Fibroblast of lung (primary cell): ENCODE results near the gene UBTD1. TPM values are rescaled to one million over a fixed set of nuclear protein-coding genes. Genes with fewer than 3 reads are reported as not detected.

ENCODE experiments used
- DNase-seq, 2 donors: peaks; one replicate each; pipeline versions ENCODE4 v3.0.0 to v3.0.0-alpha.2; 2010; ENCODE audit warnings: low read depth in 2 of 2
- H2AFZ ChIP-seq: 2 replicates; pipeline ENCODE4 v1.5.1; 2012; ENCODE audit warnings: low read length, control low read depth, inconsistent platforms
- H3K27ac ChIP-seq: 2 replicates; pipeline ENCODE4 v1.5.1; 2011; ENCODE audit warnings: low read length, control low read depth; ENCODE audit not compliant: insufficient read depth
- H3K27me3 ChIP-seq: 2 replicates; pipeline ENCODE4 v1.5.1; 2011; ENCODE audit warnings: mild to moderate bottlenecking, low read length; ENCODE audit not compliant: control insufficient read depth, insufficient read depth
- H3K36me3 ChIP-seq: 2 replicates; pipeline ENCODE4 v1.5.1; 2011; ENCODE audit warnings: low read length; ENCODE audit not compliant: control insufficient read depth, insufficient read depth
- H3K4me1 ChIP-seq: 2 replicates; pipeline ENCODE4 v1.5.1; 2011; ENCODE audit warnings: low read length; ENCODE audit not compliant: control insufficient read depth, insufficient read depth; ENCODE audit errors: extremely low read depth
- H3K4me2 ChIP-seq: 2 replicates; pipeline ENCODE4 v1.5.1; 2011; ENCODE audit warnings: low read length, control low read depth; ENCODE audit not compliant: insufficient read depth; ENCODE audit errors: extremely low read depth
- H3K4me3 ChIP-seq, 4 experiments: fragments of 200-600 bp in 1 of 4; sonication (generic) in 1 of 4; replicated peaks in 1 of 4; 2 replicates each; pipeline ENCODE4 v1.5.1; 2011 to 2016; ENCODE audit warnings: low read length in 4 of 4, low read depth in 3 of 4, mild to moderate bottlenecking in 3 of 4, control low read depth in 2 of 4, inconsistent platforms in 1 of 4, mixed read lengths in 1 of 4; ENCODE audit not compliant: insufficient read depth in 1 of 4; ENCODE audit errors: control extremely low read depth in 1 of 4
- H3K79me2 ChIP-seq: 2 replicates; pipeline ENCODE4 v1.5.1; 2012; ENCODE audit warnings: mild to moderate bottlenecking, low read length, inconsistent platforms; ENCODE audit not compliant: control insufficient read depth, insufficient read depth
- H3K9ac ChIP-seq: 2 replicates; pipeline ENCODE4 v1.5.1; 2011; ENCODE audit warnings: mild to moderate bottlenecking, low read length, control low read depth; ENCODE audit not compliant: insufficient read depth
- H3K9me3 ChIP-seq: 2 replicates; pipeline ENCODE4 v1.5.1; 2012; ENCODE audit warnings: low read depth, low read length; ENCODE audit not compliant: control insufficient read depth, insufficient read depth
- H4K20me1 ChIP-seq: 2 replicates; pipeline ENCODE4 v1.5.1; 2011; ENCODE audit warnings: low read length; ENCODE audit not compliant: control insufficient read depth, insufficient read depth; ENCODE audit errors: extremely low read depth
- CTCF ChIP-seq, 2 donors: IDR thresholded peaks in 1 of 2; conservative IDR thresholded peaks in 1 of 2; 1 replicate in 1 of 2; 2 replicates in 1 of 2; pipeline ENCODE4 v1.5.1; 2011 to 2012; ENCODE audit warnings: low read length in 2 of 2, control low read depth in 1 of 2, inconsistent platforms in 1 of 2, low read depth in 1 of 2, mild to moderate bottlenecking in 1 of 2
- EZH2 ChIP-seq: IDR thresholded peaks from 2 replicates; pipeline ENCODE4 v1.5.1; 2012; ENCODE audit warnings: low read length, control low read depth, mild to moderate bottlenecking; ENCODE audit errors: missing control alignments
- polyA plus RNA-seq, 2 donors: library from polyadenylated mRNA; depleted of rRNA in 1 of 2; stranded (reverse) in 1 of 2; unstranded in 1 of 2; fragments of >200 nt; gene quantifications; 2 replicates each; pipeline ENCODE4 v1.2.1, GENCODE V29; 2011 to 2012; ENCODE audit warnings: missing spikeins in 1 of 2
- total RNA-seq: library from RNA; depleted of rRNA; stranded (reverse); fragments of >200 nt; gene quantifications from 2 replicates; pipeline ENCODE4 v1.2.1, GENCODE V29; 2014

The UBTD1 gene
- total and polyA plus RNA-seq, 2 donors (not counting 1 experiment from before 2014, with no cell fraction given), result 10.7 to 22.0 TPM

DNA sequence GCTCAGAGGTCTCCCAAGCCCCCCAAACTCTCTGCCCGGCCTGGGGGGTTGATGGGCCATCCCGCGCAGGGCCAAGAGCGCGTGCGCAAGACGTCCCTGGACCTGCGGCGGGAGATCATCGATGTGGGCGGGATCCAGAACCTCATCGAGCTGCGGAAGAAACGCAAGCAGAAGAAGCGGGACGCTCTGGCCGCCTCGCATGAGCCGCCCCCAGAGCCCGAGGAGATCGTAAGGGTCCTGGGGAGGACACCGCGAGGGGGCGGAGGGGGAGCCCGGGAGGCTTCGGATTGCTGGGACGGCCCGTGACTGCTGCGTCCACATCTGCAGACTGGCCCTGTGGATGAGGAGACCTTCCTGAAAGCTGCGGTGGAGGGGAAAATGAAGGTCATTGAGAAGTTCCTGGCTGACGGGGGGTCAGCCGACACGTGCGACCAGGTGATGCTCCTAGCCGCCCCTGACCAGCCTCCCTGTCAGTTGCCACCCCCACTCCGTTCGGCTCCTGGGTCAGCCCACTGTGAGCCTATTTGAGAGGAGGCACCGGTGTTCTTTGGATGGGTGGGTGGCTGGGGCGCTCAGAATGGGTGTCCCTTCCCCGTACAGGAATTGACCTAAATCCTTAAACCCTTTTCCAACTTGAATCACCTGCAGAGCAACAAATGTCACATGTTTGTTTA lies 79.6 kb downstream of the UBTD1 start:
- Histone ChIP-seq H3K4me1 (peaks cover 3% of the 10 kb centered on the region), H3K9me3 (no peaks in the 10 kb centered on the region), H3K36me3 (no peaks in the 10 kb centered on the region), H3K9ac (no peak overlapping the region), H3K4me3 (peak overlapping the region in 1 of 4 experiments; percentile 34), H2AFZ (no peak overlapping the region), H3K79me2 (no peaks in the 10 kb centered on the region), H3K27me3 (no peaks in the 10 kb centered on the region), H3K4me2 (no peak overlapping the region), H4K20me1 (no peaks in the 10 kb centered on the region), H3K27ac (no peak overlapping the region)
- TF ChIP-seq EZH2 (no peak), CTCF (conservative IDR thresholded peaks at IDR 0.05 in 1 of 2, IDR thresholded peaks at IDR 0.05 in 1 of 2; ENCODE audit: low read depth in 1 of 2, low read length in 2 of 2) (no peak)
- no peak for DNase-seq

- TF ChIP-seq CTCF (conservative IDR thresholded peaks at IDR 0.05 in 1 of 2, IDR thresholded peaks at IDR 0.05 in 1 of 2; ENCODE audit: low read depth in 1 of 2, low read length in 2 of 2), result no peak
- no peak for TF ChIP-seq EZH2
- H3K27me3 ChIP-seq, result no peaks in the 10 kb centered on the region
- no peak overlapping the region for H3K4me3 ChIP-seq
- H3K36me3 ChIP-seq, result no peaks in the 10 kb centered on the region
- no peak overlapping the region for H3K4me2 ChIP-seq
- no peaks in the 10 kb centered on the region for H3K9me3 ChIP-seq
- H3K4me1 ChIP-seq, result peaks cover 3% of the 10 kb centered on the region
- DNase-seq, result no peak
- no peak overlapping the region for H3K9ac ChIP-seq
- no peaks in the 10 kb centered on the region for H4K20me1 ChIP-seq
- H3K27ac ChIP-seq, result no peak overlapping the region
- H3K79me2 ChIP-seq, result no peaks in the 10 kb centered on the region
- H2AFZ ChIP-seq, result no peak overlapping the region
Measured at GRCh38 chr10:97580421-97581367, 82.0 kb downstream of the UBTD1 start.

DNA sequence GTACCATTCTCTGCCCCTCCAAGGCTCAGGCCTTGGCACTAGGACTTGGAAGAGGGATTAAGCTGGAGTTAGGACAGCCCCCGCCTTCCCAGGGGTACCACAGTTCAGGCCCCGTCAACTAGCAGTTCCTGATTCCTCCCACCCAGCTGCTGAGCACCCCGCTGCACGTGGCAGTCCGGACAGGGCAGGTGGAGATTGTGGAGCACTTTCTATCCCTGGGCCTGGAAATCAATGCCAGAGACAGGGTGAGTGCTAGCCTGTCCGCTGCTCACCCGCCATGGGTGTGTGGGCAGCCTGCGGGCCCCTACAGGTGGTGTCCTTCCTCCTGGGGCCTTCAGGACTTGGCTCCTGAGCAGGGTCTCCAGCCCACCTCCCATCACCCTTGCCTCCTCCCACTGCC lies 83.4 kb downstream of the UBTD1 start:
- no peaks in the 10 kb centered on the region for H3K9me3 ChIP-seq
- H3K4me3 ChIP-seq, result no peak overlapping the region
- no peak overlapping the region for H3K4me2 ChIP-seq
- no peaks in the 10 kb centered on the region for H3K36me3 ChIP-seq
- no peaks in the 10 kb centered on the region for H4K20me1 ChIP-seq
- H2AFZ ChIP-seq, result no peak overlapping the region
- no peak overlapping the region for H3K27ac ChIP-seq
- H3K79me2 ChIP-seq, result no peaks in the 10 kb centered on the region
- H3K4me1 ChIP-seq, result peaks cover 3% of the 10 kb centered on the region
- TF ChIP-seq CTCF (conservative IDR thresholded peaks at IDR 0.05 in 1 of 2, IDR thresholded peaks at IDR 0.05 in 1 of 2; ENCODE audit: low read depth in 1 of 2, low read length in 2 of 2) (no peak), EZH2 (no peak)
- H3K9ac ChIP-seq, result no peak overlapping the region
- H3K27me3 ChIP-seq, result no peaks in the 10 kb centered on the region
- no peak for DNase-seq
